Measurements from ENCODE around the gene SPACA1. TPM values are rescaled to one million over a fixed set of nuclear protein-coding genes. Genes with fewer than 3 reads are reported as not detected.

Gene SPACA1
- total RNA-seq, 1 experiment from 2014 or later, result not detected

GRCh38 chr6:88031550-88031949, 16.1 kb upstream of the SPACA1 start:
- no CpG with 5 or more reads among the region's 1 CpG for WGBS (ENCODE audit: extremely low coverage, insufficient read length, low lambda C conversion rate)
- no peaks in the 10 kb centered on the region for H3K79me1 ChIP-seq (ENCODE audit: insufficient read depth, low read depth, low read length, poor library complexity, severe bottlenecking)
- H3K4me1 Mint-ChIP-seq, result no peaks in the 10 kb centered on the region

More at GRCh38 chr6:88031550-88031949, 16.1 kb upstream of the SPACA1 start:
- H2AFZ ChIP-seq (ENCODE audit: low read length), result no peak overlapping the region
- no peaks in the 10 kb centered on the region for H3K79me2 ChIP-seq (ENCODE audit: insufficient read depth, low read length)
- no peak for TF ChIP-seq CTCF (conservative IDR thresholded peaks at IDR 0.05)
- H2BK15ac ChIP-seq (ENCODE audit: low read depth, low read length), result no peak overlapping the region
- H2AK5ac ChIP-seq (ENCODE audit: insufficient read length, low read length), result no peak overlapping the region
- no peak overlapping the region for H3K4me2 ChIP-seq (ENCODE audit: insufficient read depth, insufficient read length, low read length)
- H2BK20ac ChIP-seq (ENCODE audit: low read depth, low read length, poor library complexity, severe bottlenecking), result no peak overlapping the region
- no peak overlapping the region for H3T11ph ChIP-seq (ENCODE audit: low read length)
- no peak overlapping the region for H2BK120ac ChIP-seq (ENCODE audit: low read depth, low read length, poor library complexity, severe bottlenecking)
- no peak overlapping the region for H4K91ac ChIP-seq (ENCODE audit: insufficient read length, low read depth, low read length)
- H3K9ac ChIP-seq (ENCODE audit: extremely low read depth, insufficient read length, low read length), result no peak overlapping the region
- H4K8ac ChIP-seq (replicated peaks; ENCODE audit: insufficient read length, low read depth, low read length), result no peak overlapping the region
- peaks cover 8% of the 10 kb centered on the region for H3K9me3 ChIP-seq (ENCODE audit: control insufficient read depth, low read depth, low read length)
- H3K23me2 ChIP-seq (ENCODE audit: insufficient read length, low read depth, low read length, poor library complexity, severe bottlenecking), result no peaks in the 10 kb centered on the region
- H3K56ac ChIP-seq (ENCODE audit: insufficient read length, low read depth, low read length), result no peak overlapping the region
- H4K5ac ChIP-seq (ENCODE audit: insufficient read length, low read depth, low read length), result no peak overlapping the region
- no peak for DNase-seq
- H2BK5ac ChIP-seq (ENCODE audit: insufficient read length, low read length), result no peak overlapping the region
- H4K20me1 ChIP-seq (ENCODE audit: control insufficient read depth, insufficient read depth, insufficient read length), result no peaks in the 10 kb centered on the region
- H3K27me3 ChIP-seq (ENCODE audit: insufficient read depth, low read length), result no peaks in the 10 kb centered on the region
- Mint-ChIP-seq H3K4me3 (no peak overlapping the region), H3K27me3 (ENCODE audit: low read depth) (no peaks in the 10 kb centered on the region), H3K27ac (no peak overlapping the region), H3K9me3 (peaks cover 62 to 71% of the 10 kb centered on the region in 2 experiments), H3K36me3 (ENCODE audit: insufficient read depth in 1 of 3, low read depth in 3 of 3) (peaks cover 26 to 63% (median 34%) of the 10 kb centered on the region in 3 experiments)
- no peak overlapping the region for H3K23ac ChIP-seq (ENCODE audit: insufficient read length, low read depth, low read length)
- H2BK12ac ChIP-seq (ENCODE audit: insufficient read length, low read depth, low read length), result no peak overlapping the region
- no peak overlapping the region for H3K18ac ChIP-seq (ENCODE audit: insufficient read length, low read depth, low read length)
- H3K14ac ChIP-seq (ENCODE audit: insufficient read depth, low read length), result no peak overlapping the region
- no peaks in the 10 kb centered on the region for H3K4me1 ChIP-seq (ENCODE audit: insufficient read depth, low read length)
- no peak overlapping the region for H3K27ac ChIP-seq (ENCODE audit: insufficient read length, low read depth, low read length)
- H3K4ac ChIP-seq (ENCODE audit: low read depth, low read length), result no peak overlapping the region
